Motor neuron (in vitro differentiated cells): ENCODE results near the gene PPP2R2C. TPM values are rescaled to one million over a fixed set of nuclear protein-coding genes. Genes with fewer than 3 reads are reported as not detected.

ENCODE experiments used
- ATAC-seq, 8 experiments: fragments of 200-7000 bp; cut with Tn5 transposase; replicated peaks in 6 of 8; 2 replicates each; pipeline ENCODE4 v1.8.0; 2021; ENCODE audit warnings: mild to moderate bottlenecking in 8 of 8, moderate library complexity in 8 of 8
- H3K27ac ChIP-seq, 2 donors: fragments of 250-450 bp; sonication (Bioruptor Pico); 2 replicates each; pipeline ENCODE4 v1.9.0; 2021; ENCODE audit warnings: antibody characterized with exemption in 2 of 2, mild to moderate bottlenecking in 2 of 2, moderate library complexity in 1 of 2
- H3K4me1 ChIP-seq, 2 donors: fragments of 250-450 bp; sonication (Bioruptor Pico); replicated peaks in 1 of 2; 2 replicates each; pipeline ENCODE4 v1.6.1; 2021; ENCODE audit warnings: antibody characterized with exemption in 2 of 2, mild to moderate bottlenecking in 2 of 2, moderate library complexity in 1 of 2
- H3K4me3 ChIP-seq, 5 donors: fragments of 250-450 bp; sonication (Bioruptor Pico); 2 replicates each; pipeline ENCODE4 v1.9.0; 2021; ENCODE audit warnings: antibody characterized with exemption in 5 of 5, mild to moderate bottlenecking in 5 of 5, moderate library complexity in 4 of 5
- WGBS, 10 experiments: fragments of 450-650 bp; shearing (Covaris generic); methylation state at CpG; one replicate each; pipeline ENCODE4 v1.0.0; 2022; 5-methylcytosine and 5-hydroxymethylcytosine counted together
- in situ Hi-C, 9 experiments: fragments of 400-800 bp; cut with MboI; loops; one replicate each; pipeline ENCODE4 v1.15.0; 2021; ENCODE audit warnings: low sequenced_read_pairs in 9 of 9, low pct_unique_long_range_greater_than_20kb in 2 of 9; ENCODE audit not compliant: unreplicated experiment in 9 of 9
- total RNA-seq, 8 experiments: library from RNA; unstranded; fragments of 300-600 nt; gene quantifications; 2 replicates each; pipeline versions ENCODE4 v1.2.3 to v1.2.4, GENCODE V29; 2022

Gene PPP2R2C
- total RNA-seq, 8 experiments from 2014 or later: 0.24 to 32.4 (median 4.9) TPM

GRCh38 chr4:6420036-6420435, 52.4 kb downstream of the PPP2R2C start:
- peak in 1 of 8 experiments; percentile 1 for ATAC-seq
- in situ Hi-C loops: no loop called here
- 43 to 94% (median 85%) methylated on average over 1 to 4 of the region's 7 CpGs; no CpG with 5 or more reads in 2 of the 10 experiments for WGBS, 10 experiments
- no peak overlapping the region for H3K27ac ChIP-seq
- H3K4me1 ChIP-seq: peaks cover 21 to 29% of the 10 kb centered on the region in 2 donors
- H3K4me3 ChIP-seq: no peak overlapping the region

DNA sequence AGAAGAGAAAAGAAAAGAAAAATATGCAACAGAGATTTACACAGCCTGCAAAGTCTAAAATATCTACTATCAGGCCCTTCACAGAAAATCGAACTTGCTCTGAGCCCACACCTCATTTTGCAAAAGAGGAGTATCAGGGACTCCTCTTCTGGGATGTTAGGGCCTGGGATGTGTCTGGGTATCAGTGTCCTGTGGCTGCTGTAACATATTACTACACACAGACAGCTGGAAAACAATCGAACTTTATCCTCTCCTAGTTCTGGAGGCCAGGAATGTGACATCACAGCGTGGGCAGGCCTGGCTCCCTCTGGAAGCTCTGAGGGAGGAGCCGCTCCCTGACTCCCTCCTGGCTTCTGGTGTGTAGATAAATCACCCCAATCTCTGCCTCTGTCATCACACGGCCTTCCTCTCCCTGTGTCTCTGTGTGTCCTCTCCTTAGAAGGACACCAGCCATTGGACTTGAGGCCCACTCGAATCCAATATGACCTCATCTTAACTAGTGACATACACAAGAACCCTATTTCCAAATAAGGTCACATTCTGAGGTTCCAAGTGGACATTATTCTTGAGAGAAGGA, 52.9 kb downstream of the PPP2R2C start:
- 0 to 67% (median 45%) methylated on average over 1 to 5 of the region's 6 CpGs; no CpG with 5 or more reads in 2 of the 10 experiments for WGBS, 10 experiments
- Histone ChIP-seq H3K4me3 (no peak overlapping the region), H3K27ac (no peak overlapping the region), H3K4me1 (peaks cover 25 to 34% of the 10 kb centered on the region in 2 donors)
- in situ Hi-C loops: no loop called here
- ATAC-seq: peak; percentile 27 to 91 (median 64)

DNA sequence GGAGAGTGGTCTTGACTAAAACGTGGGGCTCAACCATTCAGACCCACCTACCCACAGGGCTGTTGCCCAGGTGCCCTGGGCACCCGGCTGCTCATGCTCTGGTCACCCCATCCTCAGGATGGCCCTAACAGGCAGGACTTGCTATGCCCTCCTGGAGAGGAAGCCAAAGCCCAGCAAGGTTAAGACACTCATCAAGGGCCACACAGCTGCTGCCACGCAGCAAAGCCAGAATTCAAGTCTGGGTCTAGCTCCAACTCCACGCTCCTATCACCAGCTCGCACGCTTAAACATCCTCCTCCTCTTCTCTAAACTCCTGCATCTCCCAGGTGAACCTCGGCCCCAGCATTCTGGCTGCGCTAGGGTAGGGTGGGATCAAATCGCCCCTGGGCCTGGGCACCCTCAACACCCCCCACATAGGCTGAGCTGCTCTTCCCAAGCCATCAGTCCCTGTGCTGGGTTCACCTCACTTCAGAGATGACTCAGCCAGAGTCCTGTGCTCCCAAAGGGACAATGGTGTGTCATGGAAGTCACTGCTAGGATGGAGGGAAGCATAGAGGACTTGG, 54.1 kb downstream of the PPP2R2C start:
- H3K4me1 ChIP-seq: peaks cover 25 to 35% of the 10 kb centered on the region in 2 donors
- WGBS, 10 experiments: 92 to 100% (median 100%) methylated on average over 1 to 5 of the region's 9 CpGs; no CpG with 5 or more reads in 5 of the 10 experiments
- in situ Hi-C loops: no loop called here

GRCh38 chr4:6417516-6418050, 54.8 kb downstream of the PPP2R2C start:
- in situ Hi-C loops: no loop called here
- Histone ChIP-seq H3K4me3 (no peak overlapping the region), H3K27ac (no peak overlapping the region), H3K4me1 (peaks cover 25 to 35% of the 10 kb centered on the region in 2 donors)
- WGBS, 10 experiments: 20% methylated on average over 1 of the region's 12 CpGs; no CpG with 5 or more reads in 8 of the 10 experiments
- ATAC-seq: no peak

More for the DNA sequence above, 54.1 kb downstream of the PPP2R2C start:
- no peak overlapping the region for H3K27ac ChIP-seq
- no peak overlapping the region for H3K4me3 ChIP-seq
- peak in 1 of 8 experiments; percentile 31 for ATAC-seq

DNA sequence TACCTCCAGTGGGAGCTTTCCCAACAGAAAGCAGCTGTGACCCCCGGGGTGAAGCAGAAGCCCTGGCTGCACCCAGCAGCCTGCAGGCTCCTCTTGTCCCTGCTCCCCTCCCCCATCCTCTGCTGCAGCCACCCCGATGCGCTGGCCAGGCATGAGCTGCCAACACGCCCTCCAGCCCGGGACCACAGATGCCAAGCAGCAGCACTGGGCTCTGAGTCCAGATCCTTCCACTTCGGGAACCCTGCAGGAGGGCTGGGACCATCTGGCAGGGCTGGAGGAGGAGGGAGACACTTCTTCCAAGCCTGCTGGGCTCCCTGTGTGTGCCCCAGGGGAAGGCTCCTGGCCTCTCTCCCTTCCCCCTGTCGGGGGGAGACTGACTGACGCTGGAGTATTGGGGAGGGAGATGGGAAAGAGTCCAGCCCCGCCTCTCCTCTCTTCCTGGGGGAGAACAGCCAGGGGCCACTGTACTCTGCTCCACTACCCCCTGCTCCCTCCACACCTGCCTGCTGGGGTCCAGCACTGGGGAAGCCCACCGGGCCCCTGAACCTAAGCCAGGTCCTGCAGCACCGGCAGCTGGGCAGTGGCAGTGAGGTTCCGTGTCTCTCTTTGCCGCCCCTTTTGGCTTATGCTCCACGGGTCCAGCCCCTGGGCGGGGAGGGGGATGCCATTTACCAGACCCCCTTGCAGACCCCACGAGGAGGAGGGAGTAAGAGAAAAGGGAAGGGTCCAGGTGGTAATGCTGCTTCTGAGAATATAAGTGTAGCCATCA, 55.7 kb downstream of the PPP2R2C start:
- ATAC-seq: peak in 6 of 8 experiments; percentile 10 to 77 (median 62)
- peaks cover 25 to 35% of the 10 kb centered on the region in 2 donors for H3K4me1 ChIP-seq
- in situ Hi-C loops: no loop called here
- no peak overlapping the region for H3K4me3 ChIP-seq
- WGBS, 10 experiments: 15 to 73% (median 37%) methylated on average over 2 to 9 of the region's 16 CpGs; no CpG with 5 or more reads in 6 of the 10 experiments
- peak overlapping the region in 1 of 2 donors; percentile 60 for H3K27ac ChIP-seq

DNA sequence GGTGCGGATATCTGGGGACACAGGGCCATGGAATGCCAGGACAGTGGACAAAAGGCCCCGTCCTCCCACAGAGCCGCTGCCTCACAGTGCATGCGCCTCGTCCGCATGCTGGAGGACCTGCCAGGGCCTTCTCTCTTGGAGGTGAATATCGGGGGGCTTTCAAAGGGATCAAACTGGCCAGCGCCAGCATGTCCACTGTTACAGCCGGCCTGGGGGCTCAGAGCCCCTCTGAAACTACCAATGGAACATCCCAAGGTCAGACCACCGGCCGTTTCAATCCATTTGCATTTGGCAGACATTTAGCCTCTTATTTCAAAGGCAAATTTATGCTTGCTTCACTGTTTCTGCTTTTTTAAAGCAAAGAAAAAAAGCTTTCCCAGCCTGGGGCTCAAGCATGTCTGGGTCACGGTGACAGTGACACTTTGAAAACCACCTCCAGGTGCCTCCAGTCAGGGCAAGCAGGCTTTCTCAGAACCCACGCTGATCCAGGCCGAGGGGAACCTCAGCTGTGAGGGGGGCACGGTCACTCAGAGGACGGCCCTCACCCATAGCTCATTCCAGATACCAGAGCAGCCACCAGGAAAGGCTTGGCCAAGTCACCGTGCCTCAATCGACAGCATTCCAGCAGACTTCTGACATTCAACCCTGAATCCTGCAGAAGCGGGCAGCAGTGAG, 57.2 kb downstream of the PPP2R2C start:
- peak in 5 of 8 experiments; percentile 54 to 68 (median 60) for ATAC-seq
- no peak overlapping the region for H3K4me3 ChIP-seq
- in situ Hi-C loops: no loop called here
- 7 to 83% (median 44%) methylated on average over 2 to 8 of the region's 19 CpGs; no CpG with 5 or more reads in 2 of the 10 experiments for WGBS, 10 experiments
- H3K27ac ChIP-seq: peak overlapping the region; percentile 1 to 40
- H3K4me1 ChIP-seq: peaks cover 25 to 35% of the 10 kb centered on the region in 2 donors

- in situ Hi-C loops: no loop called here
- Histone ChIP-seq H3K4me3 (no peak overlapping the region), H3K27ac (peak overlapping the region; percentile 1 to 40), H3K4me1 (peaks cover 23 to 30% of the 10 kb centered on the region in 2 donors)
- ATAC-seq: no peak
- 0 to 40% (median 35%) methylated on average over 1 to 4 of the region's 6 CpGs; no CpG with 5 or more reads in 7 of the 10 experiments for WGBS, 10 experiments
These were observed 57.8 kb downstream of the PPP2R2C start for GRCh38 chr4:6414578-6414977.

- ATAC-seq: no peak
- Histone ChIP-seq H3K4me3 (no peak overlapping the region), H3K4me1 (peaks cover 14 to 17% of the 10 kb centered on the region in 2 donors), H3K27ac (no peak overlapping the region)
- WGBS, 10 experiments: 33 to 100% (median 88%) methylated on average over 1 to 3 of the region's 6 CpGs; no CpG with 5 or more reads in 4 of the 10 experiments
- in situ Hi-C loops: no loop called here
These were observed 61.8 kb downstream of the PPP2R2C start for GRCh38 chr4:6410664-6411063.

- 11 to 55% (median 33%) methylated on average over 2 to 5 of the region's 11 CpGs; no CpG with 5 or more reads in 6 of the 10 experiments for WGBS, 10 experiments
- H3K4me1 ChIP-seq: peaks cover 14 to 16% of the 10 kb centered on the region in 2 donors
- H3K4me3 ChIP-seq: no peak overlapping the region
- in situ Hi-C loops: no loop called here
- H3K27ac ChIP-seq: no peak overlapping the region
- ATAC-seq: peak in 5 of 8 experiments; percentile 5 to 70 (median 53)
These were observed 62.3 kb downstream of the PPP2R2C start for GRCh38 chr4:6410068-6410467.

DNA sequence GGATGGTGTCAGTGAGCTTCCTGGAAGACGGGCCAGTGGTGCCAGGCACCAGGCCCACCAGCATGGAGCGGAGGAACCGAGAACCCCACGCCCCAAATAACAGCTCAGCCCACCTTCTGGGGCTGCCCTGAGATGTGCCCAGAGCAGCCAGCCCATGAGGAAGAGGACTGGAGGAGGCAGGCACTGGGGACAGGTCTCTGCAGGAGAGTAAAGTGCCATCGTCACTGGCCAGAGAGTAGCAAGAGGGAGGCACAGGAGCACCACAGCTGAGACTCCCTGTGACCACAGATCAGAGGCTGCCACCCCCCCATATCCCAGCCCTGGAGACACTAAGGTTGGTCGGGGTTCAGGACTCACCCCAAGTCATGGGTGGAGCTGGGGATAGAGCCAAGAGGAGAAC, 63.0 kb downstream of the PPP2R2C start:
- no peak overlapping the region for H3K4me3 ChIP-seq
- H3K4me1 ChIP-seq: peaks cover 12 to 18% of the 10 kb centered on the region in 2 donors
- in situ Hi-C loops: no loop called here
- H3K27ac ChIP-seq: no peak overlapping the region
- WGBS, 10 experiments: 0 to 87% (median 80%) methylated on average over 1 to 4 of the region's 6 CpGs; no CpG with 5 or more reads in 5 of the 10 experiments
- no peak for ATAC-seq

DNA sequence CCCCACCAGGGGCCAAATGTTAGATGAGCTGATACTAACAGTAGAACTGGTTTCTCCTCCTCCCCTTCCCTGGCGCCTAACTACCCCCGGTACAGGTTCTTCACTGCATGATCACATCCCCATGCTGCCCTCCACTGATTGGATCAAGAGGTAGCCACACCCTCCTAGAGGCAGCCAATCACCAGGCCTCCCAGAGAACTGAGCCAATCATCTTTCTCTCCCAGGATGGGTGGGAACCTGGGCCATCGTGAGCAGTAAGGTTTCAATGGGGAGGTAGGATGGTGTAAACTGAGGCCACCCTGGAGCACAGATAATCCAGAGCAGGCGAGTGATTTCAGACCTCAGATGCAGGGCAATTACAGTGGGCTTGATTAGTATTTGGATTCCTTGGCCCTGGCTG, 64.2 kb downstream of the PPP2R2C start:
- H3K27ac ChIP-seq: no peak overlapping the region
- in situ Hi-C loops: no loop called here
- WGBS, 10 experiments: 0 to 100% (median 54%) methylated on average over 1 to 4 of the region's 4 CpGs; no CpG with 5 or more reads in 3 of the 10 experiments
- H3K4me1 ChIP-seq: peaks cover 16 to 28% of the 10 kb centered on the region in 2 donors
- no peak overlapping the region for H3K4me3 ChIP-seq
- peak in 1 of 8 experiments; percentile 34 for ATAC-seq

- in situ Hi-C loops: no loop called here
- Histone ChIP-seq H3K4me3 (no peak overlapping the region), H3K27ac (peak overlapping the region; percentile 2 to 32), H3K4me1 (peaks cover 20 to 35% of the 10 kb centered on the region in 2 donors)
- ATAC-seq: peak in 5 of 8 experiments; percentile 43 to 86 (median 56)
- 0 to 20% methylated on average over 1 of the region's 2 CpGs; no CpG with 5 or more reads in 8 of the 10 experiments for WGBS, 10 experiments
These were observed 67.1 kb downstream of the PPP2R2C start for GRCh38 chr4:6405397-6405706.
